K562 (cell line): ENCODE measurements around the gene LMNTD2. TPM values are rescaled to one million over a fixed set of nuclear protein-coding genes. Genes with fewer than 3 reads are reported as not detected.

Source experiments
- DMBX1 ChIP-seq: fragments of 250-450 bp; sonication (Bioruptor Pico); IDR thresholded peaks from 2 replicates; pipeline ENCODE4 v1.8.0; 2022; ENCODE audit warnings: inconsistent platforms, mild to moderate bottlenecking, moderate library complexity, borderline replicate concordance
- KDM2B ChIP-seq: fragments of 250-450 bp; sonication (Bioruptor Pico); IDR thresholded peaks from 2 replicates; pipeline ENCODE4 v1.8.0; 2021; ENCODE audit warnings: mild to moderate bottlenecking, moderate library complexity
- MYC ChIP-seq, 2 experiments: fragments of 250-450 bp in 1 of 2; sonication (Bioruptor Pico) in 1 of 2; IDR thresholded peaks; 2 replicates each; pipeline versions ENCODE4 v1.5.1 to v1.6.1; 2012 to 2021; ENCODE audit warnings: low read depth in 2 of 2, borderline replicate concordance in 1 of 2, improper control_type of control experiment in 1 of 2, low read length in 1 of 2, mild to moderate bottlenecking in 1 of 2, moderate library complexity in 1 of 2
- NFRKB ChIP-seq: fragments of 450-650 bp; IDR thresholded peaks from 2 replicates; pipeline ENCODE4 v1.6.1; 2016; ENCODE audit warnings: low read depth
- microRNA counts: library from miRNA; unstranded; fragments of <30 nt; microRNA quantifications from one replicate; lab custom pipeline; 2016
- microRNA-seq: library from miRNA; unstranded; fragments of <30 nt; microRNA quantifications from one replicate; pipeline ENCODE4, GENCODE V29; 2018; ENCODE audit warnings: borderline microRNAs expressed
- polyA plus RNA-seq, 8 experiments: library from polyadenylated mRNA; depleted of rRNA in 4 of 8; stranded (reverse) in 5 of 8; unstranded in 3 of 8; fragments of >200 nt; fragmentation: Nextera tagmentation in 2 of 8; fragmentation: Illumina TruSeq in 1 of 8; extraction: Ambion mirVana in 2 of 8; extraction: Trizol in 1 of 8; gene quantifications; 2 replicates each; pipeline versions ENCODE4 v1.2.1 to v1.2.3, GENCODE V29; 2011 to 2014; ENCODE audit warnings: inconsistent platforms in 1 of 8, missing spikeins in 1 of 8
- small RNA-seq: library from RNA; depleted of rRNA; stranded (forward); fragments of <200 nt; gene quantifications from one replicate; pipeline ENCODE3, GENCODE V24; 2014
- total RNA-seq, 7 experiments: library from RNA; depleted of rRNA in 6 of 7; stranded (reverse); fragments of >200 nt in 6 of 7; fragmentation: Illumina TruSeq in 2 of 7; extraction: Trizol in 2 of 7; gene quantifications; 2 replicates each; pipeline versions ENCODE4 v1.2.1 to v1.2.3, GENCODE V29; 2011 to 2021; ENCODE audit warnings: low replicate concordance in 1 of 7
- TF ChIP-seq, protein P1 (sequence below), 2 experiments: fragments of 450-650 bp in 1 of 2; sonication (generic) in 1 of 2; formaldehyde crosslinking; conservative IDR thresholded peaks; 2 replicates each; pipeline versions ENCODE4 v1.4.0 to v1.8.1; 2020 to 2022; ENCODE audit warnings: mild to moderate bottlenecking in 1 of 2, missing genetic modification reagents in 1 of 2

The LMNTD2 gene
- total and polyA plus RNA-seq, 9 of the 15 experiments (the other 6 are each of a cell fraction or from before 2014, with no cell fraction given) = 0.48 to 4.2 (median 1.5) TPM; not detected in 3

DNA sequence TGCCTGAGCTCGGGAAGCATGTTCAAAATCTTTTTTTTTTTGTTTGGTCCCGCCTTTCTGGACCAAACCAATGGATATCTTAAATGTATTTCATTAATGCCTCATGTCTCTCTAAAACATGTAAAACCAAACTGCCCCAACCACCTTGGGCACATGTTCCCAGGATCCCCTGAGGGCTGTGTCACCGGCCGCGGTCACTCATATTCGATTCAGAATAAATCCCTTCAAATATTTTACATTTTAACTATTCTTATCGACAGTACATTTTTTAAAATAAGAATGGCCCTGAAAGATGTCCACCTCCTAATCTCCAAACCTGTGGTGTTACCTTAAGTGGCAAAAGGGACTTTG is 55.6 kb downstream of the LMNTD2 start (continued):
- TF ChIP-seq, protein P1, sequence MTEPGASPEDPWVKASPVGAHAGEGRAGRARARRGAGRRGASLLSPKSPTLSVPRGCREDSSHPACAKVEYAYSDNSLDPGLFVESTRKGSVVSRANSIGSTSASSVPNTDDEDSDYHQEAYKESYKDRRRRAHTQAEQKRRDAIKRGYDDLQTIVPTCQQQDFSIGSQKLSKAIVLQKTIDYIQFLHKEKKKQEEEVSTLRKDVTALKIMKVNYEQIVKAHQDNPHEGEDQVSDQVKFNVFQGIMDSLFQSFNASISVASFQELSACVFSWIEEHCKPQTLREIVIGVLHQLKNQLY (CRISPR knock-in tag; conservative IDR thresholded peaks at IDR 0.05) = no peak
- TF ChIP-seq MYC (IDR thresholded peaks at IDR 0.05; ENCODE audit: low read depth, low read length) = no peak; the same call in 1 of the 2 replicates
- no peak for TF ChIP-seq MYC (CRISPR knock-in tag; IDR thresholded peaks at IDR 0.05; ENCODE audit: borderline replicate concordance, low read depth)
- TF ChIP-seq DMBX1 = peak; percentile 41; the same call in 1 of the 2 replicates
- TF ChIP-seq NFRKB = no peak
- no peak for TF ChIP-seq KDM2B (CRISPR knock-in tag)

MicroRNAs encoded within 50 kb of the gene (microRNA counts, 767-probe panel; counts per million panel counts)
- 2,828 counts per million, percentile 67 among the panel's probes with 10 or more counts for microRNA hsa-miR-210 (lab: Ali Mortazavi, UCI)

Small RNAs within 50 kb of the gene (microRNA-seq; reads per million reads assigned to microRNA genes)
- gene MIR210 = 898 reads per million, percentile 92 among the genes with 10 or more reads in this experiment

Small RNAs within 50 kb of the gene (small RNA-seq; reads per million reads assigned to genes)
- gene MIR210 = 54.9 reads per million, percentile 98 among the genes with 10 or more reads in this experiment

Other genes with a start within 250 kb of the LMNTD2 start
Only the 7 nearest of the 25 such genes appear.
- 159 and 178 TPM in 2 replicates for gene RNH1, start 53.5 kb downstream of the LMNTD2 start, total RNA-seq (2014; rRNA removed)
- 12.9 and 20.3 TPM in 2 replicates for gene RNH1, start 53.5 kb downstream of the LMNTD2 start, total RNA-seq (2014; rRNA removed; fragmentation: Illumina TruSeq; extraction: Trizol)
- gene RNH1, start 53.5 kb downstream of the LMNTD2 start, total RNA-seq (2015; rRNA removed; fragmentation: Illumina TruSeq; extraction: Trizol) = 97.2 and 102 TPM in 2 replicates
- gene RNH1, start 53.5 kb downstream of the LMNTD2 start, total RNA-seq (2021) = 160 and 164 TPM in 2 replicates
- gene RNH1, start 53.5 kb downstream of the LMNTD2 start, polyA plus RNA-seq (2011; rRNA removed) = 38.5 and 71.1 TPM in 2 replicates
- 44.3 and 107 TPM in 2 replicates for gene RNH1, start 53.5 kb downstream of the LMNTD2 start, polyA plus RNA-seq (2014; fragmentation: Illumina TruSeq; extraction: Trizol)
- gene RNH1, start 53.5 kb downstream of the LMNTD2 start, polyA plus RNA-seq (2014; fragmentation: Nextera tagmentation; extraction: Ambion mirVana) = 10 to 100 TPM in 1 of 2 experiments, 1 to 10 TPM in 1; 2.5 to 11.8 TPM
- gene RNH1, start 53.5 kb downstream of the LMNTD2 start, polyA plus RNA-seq (2014; rRNA removed) = 104 and 114 TPM in 2 replicates
- gene HRAS, start 25.2 kb downstream of the LMNTD2 start, total RNA-seq (2014; rRNA removed) = 73.5 and 75.9 TPM in 2 replicates
- 11.3 and 16.8 TPM in 2 replicates for gene HRAS, start 25.2 kb downstream of the LMNTD2 start, total RNA-seq (2014; rRNA removed; fragmentation: Illumina TruSeq; extraction: Trizol)
- gene HRAS, start 25.2 kb downstream of the LMNTD2 start, total RNA-seq (2015; rRNA removed; fragmentation: Illumina TruSeq; extraction: Trizol) = 41.3 and 43.3 TPM in 2 replicates
- 64.9 and 68.5 TPM in 2 replicates for gene HRAS, start 25.2 kb downstream of the LMNTD2 start, total RNA-seq (2021)
- 29.6 and 34.9 TPM in 2 replicates for gene HRAS, start 25.2 kb downstream of the LMNTD2 start, polyA plus RNA-seq (2011; rRNA removed)
- gene HRAS, start 25.2 kb downstream of the LMNTD2 start, polyA plus RNA-seq (2014; fragmentation: Illumina TruSeq; extraction: Trizol) = 28.0 and 46.2 TPM in 2 replicates
- gene HRAS, start 25.2 kb downstream of the LMNTD2 start, polyA plus RNA-seq (2014; fragmentation: Nextera tagmentation; extraction: Ambion mirVana) = 1 to 10 TPM; 2.8 to 5.8 TPM
- gene HRAS, start 25.2 kb downstream of the LMNTD2 start, polyA plus RNA-seq (2014; rRNA removed) = 52.0 and 61.3 TPM in 2 replicates
- gene LRRC56, start 23.2 kb downstream of the LMNTD2 start, total RNA-seq (2014; rRNA removed) = 1.5 and 1.6 TPM in 2 replicates
- gene LRRC56, start 23.2 kb downstream of the LMNTD2 start, total RNA-seq (2014; rRNA removed; fragmentation: Illumina TruSeq; extraction: Trizol) = 0.13 and 0.22 TPM in 2 replicates
- 1.0 and 1.3 TPM in 2 replicates for gene LRRC56, start 23.2 kb downstream of the LMNTD2 start, total RNA-seq (2015; rRNA removed; fragmentation: Illumina TruSeq; extraction: Trizol)
- gene LRRC56, start 23.2 kb downstream of the LMNTD2 start, total RNA-seq (2021) = 3.4 and 4.5 TPM in 2 replicates
- 1.0 and 1.6 TPM in 2 replicates for gene LRRC56, start 23.2 kb downstream of the LMNTD2 start, polyA plus RNA-seq (2011; rRNA removed)
- gene LRRC56, start 23.2 kb downstream of the LMNTD2 start, polyA plus RNA-seq (2014; fragmentation: Illumina TruSeq; extraction: Trizol) = 0.61 and 1.4 TPM in 2 replicates
- under 1 TPM in 1 of 2 experiments, not detected in 1; 0.03 TPM for gene LRRC56, start 23.2 kb downstream of the LMNTD2 start, polyA plus RNA-seq (2014; fragmentation: Nextera tagmentation; extraction: Ambion mirVana)
- 3.6 and 4.3 TPM in 2 replicates for gene LRRC56, start 23.2 kb downstream of the LMNTD2 start, polyA plus RNA-seq (2014; rRNA removed)
- 45.2 and 50.3 TPM in 2 replicates for gene RASSF7, start 232 bp upstream of the LMNTD2 start, total RNA-seq (2014; rRNA removed)
- gene RASSF7, start 232 bp upstream of the LMNTD2 start, total RNA-seq (2014; rRNA removed; fragmentation: Illumina TruSeq; extraction: Trizol) = 1.1 and 2.2 TPM in 2 replicates
- gene RASSF7, start 232 bp upstream of the LMNTD2 start, total RNA-seq (2015; rRNA removed; fragmentation: Illumina TruSeq; extraction: Trizol) = 16.2 and 18.6 TPM in 2 replicates
- gene RASSF7, start 232 bp upstream of the LMNTD2 start, total RNA-seq (2021) = 30.5 and 31.7 TPM in 2 replicates
- 19.8 and 30.3 TPM in 2 replicates for gene RASSF7, start 232 bp upstream of the LMNTD2 start, polyA plus RNA-seq (2011; rRNA removed)
- 3.0 and 17.0 TPM in 2 replicates for gene RASSF7, start 232 bp upstream of the LMNTD2 start, polyA plus RNA-seq (2014; fragmentation: Illumina TruSeq; extraction: Trizol)
- under 1 TPM; 0.41 to 0.92 TPM for gene RASSF7, start 232 bp upstream of the LMNTD2 start, polyA plus RNA-seq (2014; fragmentation: Nextera tagmentation; extraction: Ambion mirVana)
- gene RASSF7, start 232 bp upstream of the LMNTD2 start, polyA plus RNA-seq (2014; rRNA removed) = 44.3 and 52.7 TPM in 2 replicates
- 20.4 and 28.6 TPM in 2 replicates for gene PHRF1, start 15.7 kb upstream of the LMNTD2 start, total RNA-seq (2014; rRNA removed)
- gene PHRF1, start 15.7 kb upstream of the LMNTD2 start, total RNA-seq (2014; rRNA removed; fragmentation: Illumina TruSeq; extraction: Trizol) = 4.2 and 4.9 TPM in 2 replicates
- gene PHRF1, start 15.7 kb upstream of the LMNTD2 start, total RNA-seq (2015; rRNA removed; fragmentation: Illumina TruSeq; extraction: Trizol) = 17.4 and 19.1 TPM in 2 replicates
- gene PHRF1, start 15.7 kb upstream of the LMNTD2 start, total RNA-seq (2021) = 34.5 and 37.2 TPM in 2 replicates
- 7.5 and 10.5 TPM in 2 replicates for gene PHRF1, start 15.7 kb upstream of the LMNTD2 start, polyA plus RNA-seq (2011; rRNA removed)
- gene PHRF1, start 15.7 kb upstream of the LMNTD2 start, polyA plus RNA-seq (2014; fragmentation: Illumina TruSeq; extraction: Trizol) = 7.7 and 14.5 TPM in 2 replicates
- under 1 TPM; 0.07 to 0.18 TPM for gene PHRF1, start 15.7 kb upstream of the LMNTD2 start, polyA plus RNA-seq (2014; fragmentation: Nextera tagmentation; extraction: Ambion mirVana)
- 16.9 and 19.9 TPM in 2 replicates for gene PHRF1, start 15.7 kb upstream of the LMNTD2 start, polyA plus RNA-seq (2014; rRNA removed)
- gene IRF7, start 55.2 kb upstream of the LMNTD2 start, total RNA-seq (2014; rRNA removed) = 3.7 and 8.3 TPM in 2 replicates
- 0.29 TPM in 1 of 2 replicates, not detected in the other for gene IRF7, start 55.2 kb upstream of the LMNTD2 start, total RNA-seq (2014; rRNA removed; fragmentation: Illumina TruSeq; extraction: Trizol)
- 2.0 and 2.2 TPM in 2 replicates for gene IRF7, start 55.2 kb upstream of the LMNTD2 start, total RNA-seq (2015; rRNA removed; fragmentation: Illumina TruSeq; extraction: Trizol)
- gene IRF7, start 55.2 kb upstream of the LMNTD2 start, total RNA-seq (2021) = 6.5 and 7.6 TPM in 2 replicates
- 1.8 and 3.5 TPM in 2 replicates for gene IRF7, start 55.2 kb upstream of the LMNTD2 start, polyA plus RNA-seq (2011; rRNA removed)
- 0.64 and 2.2 TPM in 2 replicates for gene IRF7, start 55.2 kb upstream of the LMNTD2 start, polyA plus RNA-seq (2014; fragmentation: Illumina TruSeq; extraction: Trizol)
- gene IRF7, start 55.2 kb upstream of the LMNTD2 start, polyA plus RNA-seq (2014; fragmentation: Nextera tagmentation; extraction: Ambion mirVana) = under 1 TPM; 0.27 to 0.48 TPM
- 3.8 and 7.4 TPM in 2 replicates for gene IRF7, start 55.2 kb upstream of the LMNTD2 start, polyA plus RNA-seq (2014; rRNA removed)
- not detected in 2 replicates for gene CDHR5, start 64.2 kb upstream of the LMNTD2 start, total RNA-seq (2014; rRNA removed)
- not detected in 2 replicates for gene CDHR5, start 64.2 kb upstream of the LMNTD2 start, total RNA-seq (2014; rRNA removed; fragmentation: Illumina TruSeq; extraction: Trizol)
- not detected in 2 replicates for gene CDHR5, start 64.2 kb upstream of the LMNTD2 start, total RNA-seq (2015; rRNA removed; fragmentation: Illumina TruSeq; extraction: Trizol)
- 0.16 TPM in 1 of 2 replicates, not detected in the other for gene CDHR5, start 64.2 kb upstream of the LMNTD2 start, total RNA-seq (2021)
- not detected in 2 replicates for gene CDHR5, start 64.2 kb upstream of the LMNTD2 start, polyA plus RNA-seq (2011; rRNA removed)
- gene CDHR5, start 64.2 kb upstream of the LMNTD2 start, polyA plus RNA-seq (2014; fragmentation: Illumina TruSeq; extraction: Trizol) = not detected in 2 replicates
- gene CDHR5, start 64.2 kb upstream of the LMNTD2 start, polyA plus RNA-seq (2014; fragmentation: Nextera tagmentation; extraction: Ambion mirVana) = not detected
- not detected in 2 replicates for gene CDHR5, start 64.2 kb upstream of the LMNTD2 start, polyA plus RNA-seq (2014; rRNA removed)